ENCODE measurements around the gene CBX5.
"Not testable (repeated sequence)": the region's sequence is repeated elsewhere in the genome, so short reads cannot be mapped to it uniquely, and the experiment has no call there.

Gene CBX5

GRCh38 chr12:54279632-54280467 is at the start of gene CBX5:
CBX5 (minus strand) TSS chr12:54280122; CDS start chr12:54257650, 22,472 bp downstream.
- peak; percentile 98 for DNase-seq

GRCh38 chr12:54328595-54329337 is 48.8 kb upstream of the CBX5 start:
- no peak for DNase-seq

GRCh38 chr12:54325442-54326109 is 45.7 kb upstream of the CBX5 start:
- not testable (repeated sequence) for DNase-seq

GRCh38 chr12:54324617-54325441 is 44.9 kb upstream of the CBX5 start, which contains the start of gene COPZ1:
COPZ1 (plus strand) TSS chr12:54325131; CDS start chr12:54325164, 33 bp downstream.
- peak; percentile 100 for DNase-seq

GRCh38 chr12:54321363-54321762 is 41.4 kb upstream of the CBX5 start:
- no peak for DNase-seq

- not testable (repeated sequence) for DNase-seq
Observed at GRCh38 chr12:54312309-54312708, 32.4 kb upstream of the CBX5 start.

GRCh38 chr12:54311051-54311450 is 31.1 kb upstream of the CBX5 start:
- no peak for DNase-seq

- DNase-seq = peak; percentile 87
Observed at GRCh38 chr12:54306925-54307741, 27.2 kb upstream of the CBX5 start.

GRCh38 chr12:54304187-54304810 is 24.4 kb upstream of the CBX5 start:
- no peak for DNase-seq

GRCh38 chr12:54303640-54304039 is 23.7 kb upstream of the CBX5 start:
- no peak for DNase-seq

- DNase-seq = no peak
Observed at GRCh38 chr12:54301428-54302048, 21.6 kb upstream of the CBX5 start.

- peak; percentile 21 for DNase-seq
Observed at GRCh38 chr12:54300732-54301427, 21.0 kb upstream of the CBX5 start, which contains the start of gene NFE2. NFE2 (minus strand) TSS chr12:54301015; CDS start chr12:54295248, 5,767 bp downstream.

- no peak for DNase-seq
Observed at GRCh38 chr12:54300225-54300731, 20.4 kb upstream of the CBX5 start.

GRCh38 chr12:54299515-54300224 is 19.7 kb upstream of the CBX5 start:
- no peak for DNase-seq

- DNase-seq = no peak
Observed at GRCh38 chr12:54298904-54299303, 19.0 kb upstream of the CBX5 start.

GRCh38 chr12:54296393-54297099 is 16.6 kb upstream of the CBX5 start:
- DNase-seq = no peak

- DNase-seq = no peak
Observed at GRCh38 chr12:54294953-54295566, 15.1 kb upstream of the CBX5 start.
